ENCODE results near the gene FOXL2. TPM values are rescaled to one million over a fixed set of nuclear protein-coding genes. Genes with fewer than 3 reads are reported as not detected.

Gene FOXL2
- total and polyA plus RNA-seq, 9 of the 15 experiments (the other 6 are each of a cell fraction or from before 2014, with no cell fraction given) = 0.27 to 22.1 (median 3.2) TPM

- TF ChIP-seq SMARCE1 (IDR thresholded peaks at IDR 0.05) (no peak), TFE3 (CRISPR knock-in tag; IDR thresholded peaks at IDR 0.05) (no peak), GABPA (tag; conservative IDR thresholded peaks at IDR 0.05; ENCODE audit: low read depth) (no peak), MAFG (tag; conservative IDR thresholded peaks at IDR 0.05) (peak; percentile 47), MAZ (CRISPR knock-in tag; conservative IDR thresholded peaks at IDR 0.05 in 1 of 2, IDR thresholded peaks at IDR 0.05 in 1 of 2) (no peak), CCNT2 (IDR thresholded peaks at IDR 0.05; ENCODE audit: borderline replicate concordance, extremely low read depth, insufficient read length, low read depth, low read length) (no peak), SAP30 (IDR thresholded peaks at IDR 0.05; ENCODE audit: borderline replicate concordance, insufficient read depth, low read depth, low read length, poor library complexity, severe bottlenecking) (no peak), PCBP1 (IDR thresholded peaks at IDR 0.05; ENCODE audit: low read depth, low read length, poor library complexity, severe bottlenecking) (no peak), MAFF (IDR thresholded peaks at IDR 0.05; ENCODE audit: low read length) (peak; percentile 54; the same call in 1 of the 2 replicates), ZNF316 (IDR thresholded peaks at IDR 0.05) (peak; percentile 77), C11orf30 (IDR thresholded peaks at IDR 0.05; ENCODE audit: low read depth) (peak; percentile 60), KHSRP (IDR thresholded peaks at IDR 0.05) (no peak), ZBTB17 (CRISPR knock-in tag; IDR thresholded peaks at IDR 0.05) (no peak), SUPT5H (IDR thresholded peaks at IDR 0.05) (no peak), MAFK (IDR thresholded peaks at IDR 0.05; ENCODE audit: low read length) (peak; percentile 49), CTCF (IDR thresholded peaks at IDR 0.05 in 2 of 3, conservative IDR thresholded peaks at IDR 0.05 in 1 of 3; ENCODE audit: insufficient read depth in 2 of 3, low read depth in 1 of 3, low read length in 3 of 3) (no peak), RNF2 (IDR thresholded peaks at IDR 0.05) (no peak), MLX (CRISPR knock-in tag; conservative IDR thresholded peaks at IDR 0.05) (no peak)
- no peak overlapping the region for H3K4me3 ChIP-seq
- ATAC-seq (no peak), FAIRE-seq (no peak), DNase-seq (ENCODE audit: extremely low read depth in 1 of 4, low spot score in 3 of 4) (no peak)
- H3K4me2 ChIP-seq (ENCODE audit: insufficient read depth, low read length) = no peak overlapping the region
- H3K9me1 ChIP-seq (ENCODE audit: control insufficient read depth, insufficient read depth, low read length) = no peaks in the 10 kb centered on the region
- no peaks in the 10 kb centered on the region for H3K4me1 ChIP-seq (replicated peaks in 1 of 2; ENCODE audit: control insufficient read depth in 2 of 2, insufficient read depth in 2 of 2, low read length in 2 of 2)
- H3K9me3 ChIP-seq (replicated peaks; ENCODE audit: control insufficient read depth, insufficient read depth, low read depth, low read length) = no peaks in the 10 kb centered on the region
- 0% methylated on average over 1 of the region's 1 CpG for WGBS (ENCODE audit: insufficient coverage, low coverage, missing lambda C conversion rate)
- ChIA-PET POLR2A (no interaction called here), CTCF (ENCODE audit: low intra/inter-chr PET ratio) (no interaction called here)
- H3K27ac ChIP-seq (ENCODE audit: extremely low read depth, low read depth, low read length) = no peak overlapping the region
- in situ Hi-C loops (cut with MboI) (no loop called here), intact Hi-C loops (cut with micrococcal nuclease) (no loop called here)
- H3K27me3 ChIP-seq (ENCODE audit: control insufficient read depth in 2 of 2, insufficient read depth in 2 of 2, low read length in 2 of 2) = no peaks in the 10 kb centered on the region; a peak in 1 of 5 replicates
- H3K79me2 ChIP-seq (ENCODE audit: control insufficient read depth, insufficient read depth, low read length) = no peaks in the 10 kb centered on the region
- H3K36me3 ChIP-seq (ENCODE audit: control insufficient read depth, insufficient read depth, low read length) = no peaks in the 10 kb centered on the region
- BruUV-seq (replicated peaks) = no TSS peak
- H4K20me1 ChIP-seq (replicated peaks; ENCODE audit: control insufficient read depth, insufficient read depth, low read length) = no peaks in the 10 kb centered on the region
- H3K9ac ChIP-seq (ENCODE audit: insufficient read depth in 1 of 2, low read depth in 2 of 2, low read length in 2 of 2) = no peak overlapping the region
- no peak overlapping the region for H2AFZ ChIP-seq (ENCODE audit: low read depth, low read length)
Measured at GRCh38 chr3:138995706-138996105, 48.8 kb upstream of the FOXL2 start.
